ENCODE results near the gene CNPY4.

- no peak; the same call in 1 of the 2 replicates for TF ChIP-seq CTCF (conservative IDR thresholded peaks at IDR 0.05; ENCODE audit: low read length)
- no peak for TF ChIP-seq EZH2phosphoT487 (IDR thresholded peaks at IDR 0.05; ENCODE audit: borderline replicate concordance)
Observed at GRCh38 chr7:100159099-100159623, 39.7 kb downstream of the CNPY4 start.

Data from Loucy (cell line).